Calu3 (cell line): ENCODE results near the gene TREM1. TPM values are rescaled to one million over a fixed set of nuclear protein-coding genes. Genes with fewer than 3 reads are reported as not detected.
"Not testable (repeated sequence)": the region's sequence is repeated elsewhere in the genome, so short reads cannot be mapped to it uniquely, and the experiment has no call there.

Experiments used
- BruUV-seq: library from RNA; stranded (reverse); fragments of 400-500 nt; replicated peaks from 2 replicates; lab custom pipeline; 2021; lab: Mats Ljungman, UMichigan
- CTCF ChIA-PET: fragments of 300-600 bp; sonication (Branson Sonifier 250); formaldehyde crosslinking; loops from one replicate; lab custom pipeline; 2022; ENCODE audit warnings: antibody characterized with exemption; lab: Charles Lee
- DNase-seq: peaks from one replicate; pipeline ENCODE4 v3.0.0; 2022
- H3K27ac Mint-ChIP-seq: one replicate; pipeline ENCODE4 v1.8.0; 2022; ENCODE audit warnings: mixed read lengths; ENCODE audit not compliant: unreplicated experiment
- H3K27me3 Mint-ChIP-seq: one replicate; pipeline ENCODE4 v1.8.0; 2022; ENCODE audit warnings: mixed read lengths; ENCODE audit not compliant: unreplicated experiment
- H3K36me3 Mint-ChIP-seq: one replicate; pipeline ENCODE4 v1.8.0; 2022; ENCODE audit warnings: mild to moderate bottlenecking, moderate library complexity, mixed read lengths; ENCODE audit not compliant: insufficient read depth, unreplicated experiment
- H3K4me1 Mint-ChIP-seq: one replicate; pipeline ENCODE4 v1.8.0; 2022; ENCODE audit warnings: mild to moderate bottlenecking, low read depth, mixed read lengths; ENCODE audit not compliant: unreplicated experiment
- H3K4me3 Mint-ChIP-seq: one replicate; pipeline ENCODE4 v1.8.0; 2022; ENCODE audit warnings: mild to moderate bottlenecking, low read depth, moderate library complexity, mixed read lengths; ENCODE audit not compliant: unreplicated experiment
- H3K9me3 Mint-ChIP-seq: one replicate; pipeline ENCODE4 v1.8.0; 2022; ENCODE audit warnings: low read depth, mixed read lengths; ENCODE audit not compliant: unreplicated experiment
- intact Hi-C: fragments of 100-400 bp; cut with micrococcal nuclease; formaldehyde crosslinking; loops from one replicate; pipeline ENCODE4 v1.10.0; 2022; ENCODE audit not compliant: unreplicated experiment
- total RNA-seq: library from RNA; stranded (reverse); gene quantifications from 2 replicates; pipeline ENCODE4 v1.2.3, GENCODE V29; 2022
- TF ChIP-seq, protein P1 (sequence below): fragments of 200-600 bp; IDR thresholded peaks from one replicate; pipeline ENCODE4 v1.8.0; 2022; ENCODE audit warnings: antibody characterized with exemption; ENCODE audit not compliant: unreplicated experiment

Gene TREM1
- total RNA-seq, 1 experiment from 2014 or later: 1.4 TPM

- Mint-ChIP-seq H3K27ac (no peak overlapping the region), H3K27me3 (peaks cover 48% of the 10 kb centered on the region), H3K4me3 (no peak overlapping the region), H3K36me3 (no peaks in the 10 kb centered on the region), H3K9me3 (peaks cover 3% of the 10 kb centered on the region), H3K4me1 (peaks cover 15% of the 10 kb centered on the region)
- CTCF ChIA-PET: no interaction called here
- DNase-seq: no peak
- TF ChIP-seq, protein P1, sequence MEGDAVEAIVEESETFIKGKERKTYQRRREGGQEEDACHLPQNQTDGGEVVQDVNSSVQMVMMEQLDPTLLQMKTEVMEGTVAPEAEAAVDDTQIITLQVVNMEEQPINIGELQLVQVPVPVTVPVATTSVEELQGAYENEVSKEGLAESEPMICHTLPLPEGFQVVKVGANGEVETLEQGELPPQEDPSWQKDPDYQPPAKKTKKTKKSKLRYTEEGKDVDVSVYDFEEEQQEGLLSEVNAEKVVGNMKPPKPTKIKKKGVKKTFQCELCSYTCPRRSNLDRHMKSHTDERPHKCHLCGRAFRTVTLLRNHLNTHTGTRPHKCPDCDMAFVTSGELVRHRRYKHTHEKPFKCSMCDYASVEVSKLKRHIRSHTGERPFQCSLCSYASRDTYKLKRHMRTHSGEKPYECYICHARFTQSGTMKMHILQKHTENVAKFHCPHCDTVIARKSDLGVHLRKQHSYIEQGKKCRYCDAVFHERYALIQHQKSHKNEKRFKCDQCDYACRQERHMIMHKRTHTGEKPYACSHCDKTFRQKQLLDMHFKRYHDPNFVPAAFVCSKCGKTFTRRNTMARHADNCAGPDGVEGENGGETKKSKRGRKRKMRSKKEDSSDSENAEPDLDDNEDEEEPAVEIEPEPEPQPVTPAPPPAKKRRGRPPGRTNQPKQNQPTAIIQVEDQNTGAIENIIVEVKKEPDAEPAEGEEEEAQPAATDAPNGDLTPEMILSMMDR: no peak
- BruUV-seq: no TSS peak
- intact Hi-C loops: no loop called here
These were observed 33.9 kb downstream of the TREM1 start for GRCh38 chr6:41252401-41253169.

GRCh38 chr6:41247882-41248705, 38.4 kb downstream of the TREM1 start:
- TF ChIP-seq, protein P1: no peak
- no peaks in the 10 kb centered on the region for H3K4me1 Mint-ChIP-seq
- intact Hi-C loops: no loop called here
- no peaks in the 10 kb centered on the region for H3K36me3 Mint-ChIP-seq
- H3K4me3 Mint-ChIP-seq: no peak overlapping the region
- BruUV-seq: no TSS peak
- peaks cover 65% of the 10 kb centered on the region for H3K27me3 Mint-ChIP-seq
- DNase-seq: no peak
- H3K9me3 Mint-ChIP-seq: peaks cover 3% of the 10 kb centered on the region
- no peak overlapping the region for H3K27ac Mint-ChIP-seq
- CTCF ChIA-PET: interaction anchor here (0.5 to 1.1 kb wide), 2 partner anchors 76 to 740 kb away, joined by 3 to 4 read pairs; no protein-coding TSS in a partner anchor

- Mint-ChIP-seq H3K27ac (no peak overlapping the region), H3K9me3 (peaks cover 3% of the 10 kb centered on the region), H3K4me3 (no peak overlapping the region), H3K36me3 (no peaks in the 10 kb centered on the region), H3K27me3 (peaks cover 65% of the 10 kb centered on the region), H3K4me1 (no peaks in the 10 kb centered on the region)
- no peak for DNase-seq
- TF ChIP-seq, protein P1: no peak
- CTCF ChIA-PET: interaction anchor here (1.1 kb wide), 1 partner anchor 77 kb away, joined by 3 read pairs; no protein-coding TSS in a partner anchor
- intact Hi-C loops: no loop called here
- BruUV-seq: no TSS peak
These were observed 39.1 kb downstream of the TREM1 start for GRCh38 chr6:41247288-41247865.

DNA sequence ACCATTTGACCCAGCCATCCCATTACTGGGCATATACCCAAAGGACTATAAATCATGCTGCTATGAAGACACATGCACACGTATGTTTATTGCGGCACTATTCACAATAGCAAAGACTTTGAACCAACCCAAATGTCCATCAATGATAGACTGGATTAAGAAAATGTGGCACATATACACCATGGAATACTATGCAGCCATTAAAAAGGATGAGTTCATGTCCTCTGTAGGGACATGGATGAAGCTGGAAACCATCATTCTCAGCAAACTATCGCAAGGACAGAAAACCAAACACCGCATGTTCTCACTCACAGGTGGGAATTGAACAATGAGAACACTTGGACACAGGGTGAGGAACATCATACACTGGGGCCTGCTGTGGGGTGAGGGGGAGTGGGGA, 40.0 kb downstream of the TREM1 start:
- H3K4me3 Mint-ChIP-seq, H3K27ac Mint-ChIP-seq, H3K9me3 Mint-ChIP-seq, DNase-seq, CTCF ChIA-PET, intact Hi-C loops, BruUV-seq, H3K36me3 Mint-ChIP-seq, H3K4me1 Mint-ChIP-seq: not testable (repeated sequence)
- H3K27me3 Mint-ChIP-seq: peaks cover 65% of the 10 kb centered on the region
